Osteoblast (primary cell): ENCODE data around the gene EML5. TPM values are rescaled to one million over a fixed set of nuclear protein-coding genes. Genes with fewer than 3 reads are reported as not detected.
A peak's percentile ranks its signal among the peaks of the same experiment; 100 is the strongest.

ENCODE experiments used
- DNase-seq: peaks from one replicate; pipeline ENCODE4 v3.0.0; 2011; ENCODE audit warnings: low spot score, mixed read lengths; ENCODE audit not compliant: insufficient read length; ENCODE audit errors: missing footprints
- H2AFZ ChIP-seq: 2 replicates; pipeline ENCODE4 v1.6.0; 2011; ENCODE audit warnings: mild to moderate bottlenecking, low read length
- H3K27ac ChIP-seq: 2 replicates; pipeline ENCODE4 v1.5.1; 2011; ENCODE audit warnings: mild to moderate bottlenecking, low read depth, low read length, moderate library complexity
- H3K27me3 ChIP-seq: 2 replicates; pipeline ENCODE4 v1.6.0; 2012; ENCODE audit warnings: mild to moderate bottlenecking, control low read depth, inconsistent platforms, low read length, moderate library complexity; ENCODE audit not compliant: insufficient read depth
- H3K36me3 ChIP-seq: 2 replicates; pipeline ENCODE4 v1.5.1; 2011; ENCODE audit warnings: mild to moderate bottlenecking, low read length, control low read depth, moderate library complexity; ENCODE audit not compliant: insufficient read depth
- H3K4me1 ChIP-seq: 2 replicates; pipeline ENCODE4 v1.5.1; 2011; ENCODE audit warnings: mild to moderate bottlenecking, low read length, control low read depth, moderate library complexity; ENCODE audit not compliant: insufficient read depth
- H3K4me2 ChIP-seq: 2 replicates; pipeline ENCODE4 v1.6.0; 2011; ENCODE audit warnings: mild to moderate bottlenecking, low read length; ENCODE audit not compliant: insufficient read depth
- H3K4me3 ChIP-seq: fragments of 200-600 bp; sonication (generic); 3 replicates; pipeline ENCODE4 v1.5.1; 2012; ENCODE audit warnings: mild to moderate bottlenecking, low read length, inconsistent platforms; ENCODE audit not compliant: insufficient read depth
- H3K79me2 ChIP-seq: 2 replicates; pipeline ENCODE4 v1.6.0; 2012; ENCODE audit warnings: mild to moderate bottlenecking, low read length, control low read depth, inconsistent platforms; ENCODE audit not compliant: insufficient read depth
- H3K9me3 ChIP-seq: 2 replicates; pipeline ENCODE4 v1.5.1; 2011; ENCODE audit warnings: low read depth, low read length, control low read depth
- H4K20me1 ChIP-seq: 2 replicates; pipeline ENCODE4 v1.6.0; 2012; ENCODE audit warnings: mild to moderate bottlenecking, low read length, control low read depth; ENCODE audit not compliant: insufficient read depth
- CTCF ChIP-seq: IDR thresholded peaks from 2 replicates; pipeline ENCODE4 v1.5.1; 2011; ENCODE audit warnings: mild to moderate bottlenecking, low read depth, low read length, moderate library complexity; ENCODE audit errors: extremely low read depth
- small RNA-seq: library from RNA; depleted of rRNA; stranded (forward); fragments of <200 nt; gene quantifications from one replicate; pipeline ENCODE3, GENCODE V24; 2012
- total RNA-seq: library from RNA; depleted of rRNA; stranded (reverse); fragments of >200 nt; gene quantifications from 2 replicates; pipeline ENCODE4 v1.2.3, GENCODE V29; 2012

EML5 gene
- total RNA-seq, 1 donor, result under 0.01 TPM

GRCh38 chr14:88562532-88562830, 230.3 kb downstream of the EML5 start:
- peak overlapping the region; percentile 81 for H3K4me2 ChIP-seq
- no peak for TF ChIP-seq CTCF
- H3K27ac ChIP-seq, result peak overlapping the region; percentile 63
- peaks cover 34% of the 10 kb centered on the region for H3K79me2 ChIP-seq
- peak overlapping the region; percentile 93 for H2AFZ ChIP-seq
- H3K4me3 ChIP-seq, result peak overlapping the region; percentile 91
- H3K4me1 ChIP-seq, result peaks cover 15% of the 10 kb centered on the region
- no peak for DNase-seq
- no peaks in the 10 kb centered on the region for H3K9me3 ChIP-seq
- no peaks in the 10 kb centered on the region for H3K36me3 ChIP-seq
- H3K27me3 ChIP-seq, result no peaks in the 10 kb centered on the region
- H4K20me1 ChIP-seq, result peaks cover 12% of the 10 kb centered on the region

Small RNAs within 50 kb of the gene (small RNA-seq; reads per million reads assigned to genes)
- gene RF00019, result not detected
- gene RNU4-92P, result not detected

Other genes starting within 250 kb of the EML5 start
- gene PTPN21, start 237.9 kb downstream of the EML5 start, total RNA-seq, result 17.4 and 18.0 TPM in 2 replicates
- gene ZC3H14, start 229.9 kb downstream of the EML5 start, total RNA-seq, result 72.2 and 74.6 TPM in 2 replicates
- gene TTC8, start 31.7 kb upstream of the EML5 start, total RNA-seq, result 30.8 and 36.5 TPM in 2 replicates